Central memory CD8-positive, alpha-beta T cell (primary cell): Measurements from ENCODE around the gene C3orf18.
A peak's percentile ranks its signal among the peaks of the same experiment; 100 is the strongest.

Experiments
- ATAC-seq: fragments of 150-1000 bp; cut with Tn5 transposase; replicated peaks from 2 replicates; pipeline ENCODE4 v1.10.0; 2022; ENCODE audit warnings: mild to moderate bottlenecking, moderate FRiP score, moderate number of reproducible peaks; ENCODE audit not compliant: poor library complexity, severe bottlenecking; ENCODE audit errors: extremely low read depth
- DNase-seq, 2 donors: peaks; one replicate each; pipeline ENCODE4 v3.0.0; 2021; ENCODE audit warnings: low spot score in 2 of 2
- H3K27ac Mint-ChIP-seq: one replicate; pipeline ENCODE4 v1.8.0; 2022; ENCODE audit warnings: low read depth, mild to moderate bottlenecking, moderate library complexity, mixed read lengths
- H3K27me3 Mint-ChIP-seq: one replicate; pipeline ENCODE4 v1.8.0; 2022; ENCODE audit warnings: mixed read lengths
- H3K36me3 Mint-ChIP-seq: one replicate; pipeline ENCODE4 v1.8.0; 2022; ENCODE audit warnings: mild to moderate bottlenecking, moderate library complexity, mixed read lengths; ENCODE audit not compliant: insufficient read depth
- H3K4me1 Mint-ChIP-seq: one replicate; pipeline ENCODE4 v1.8.0; 2022; ENCODE audit warnings: mixed read lengths
- H3K4me3 Mint-ChIP-seq: one replicate; pipeline ENCODE4 v1.8.0; 2022; ENCODE audit warnings: mild to moderate bottlenecking, moderate library complexity, mixed read lengths
- H3K9me3 Mint-ChIP-seq: one replicate; pipeline ENCODE4 v1.8.0; 2022; ENCODE audit warnings: mixed read lengths

Gene C3orf18

GRCh38 chr3:50551054-50551659, 16.4 kb downstream of the C3orf18 start:
- no peaks in the 10 kb centered on the region for H3K27me3 Mint-ChIP-seq
- no peak overlapping the region for H3K27ac Mint-ChIP-seq
- peaks cover 1% of the 10 kb centered on the region for H3K36me3 Mint-ChIP-seq
- peaks cover 12% of the 10 kb centered on the region for H3K4me1 Mint-ChIP-seq
- ATAC-seq = no peak
- no peak for DNase-seq
- no peaks in the 10 kb centered on the region for H3K9me3 Mint-ChIP-seq
- H3K4me3 Mint-ChIP-seq = no peak overlapping the region

GRCh38 chr3:50550079-50550736, 17.3 kb downstream of the C3orf18 start:
- H3K4me3 Mint-ChIP-seq = no peak overlapping the region
- DNase-seq (peak; percentile 44 to 63), ATAC-seq (no peak)
- no peaks in the 10 kb centered on the region for H3K9me3 Mint-ChIP-seq
- no peak overlapping the region for H3K27ac Mint-ChIP-seq
- peaks cover 1% of the 10 kb centered on the region for H3K36me3 Mint-ChIP-seq
- H3K27me3 Mint-ChIP-seq = no peaks in the 10 kb centered on the region
- H3K4me1 Mint-ChIP-seq = peaks cover 12% of the 10 kb centered on the region

- H3K9me3 Mint-ChIP-seq = no peaks in the 10 kb centered on the region
- H3K4me3 Mint-ChIP-seq = no peak overlapping the region
- ATAC-seq (no peak), DNase-seq (no peak)
- peaks cover 15% of the 10 kb centered on the region for H3K4me1 Mint-ChIP-seq
- H3K27me3 Mint-ChIP-seq = no peaks in the 10 kb centered on the region
- no peak overlapping the region for H3K27ac Mint-ChIP-seq
- peaks cover 1% of the 10 kb centered on the region for H3K36me3 Mint-ChIP-seq
Observed at GRCh38 chr3:50549226-50549625, 18.3 kb downstream of the C3orf18 start.

GRCh38 chr3:50545781-50546180, 21.8 kb downstream of the C3orf18 start:
- Mint-ChIP-seq H3K27ac (no peak overlapping the region), H3K9me3 (no peaks in the 10 kb centered on the region), H3K36me3 (peaks cover 5% of the 10 kb centered on the region), H3K4me1 (peaks cover 20% of the 10 kb centered on the region), H3K4me3 (no peak overlapping the region), H3K27me3 (no peaks in the 10 kb centered on the region)
- DNase-seq (no peak), ATAC-seq (no peak)

- ATAC-seq = no peak
- Mint-ChIP-seq H3K27ac (no peak overlapping the region), H3K4me1 (peaks cover 20% of the 10 kb centered on the region), H3K36me3 (peaks cover 5% of the 10 kb centered on the region), H3K4me3 (no peak overlapping the region), H3K9me3 (no peaks in the 10 kb centered on the region), H3K27me3 (peaks cover 17% of the 10 kb centered on the region)
- peak; percentile 32 to 57 for DNase-seq
Observed at GRCh38 chr3:50542177-50543034, 25.1 kb downstream of the C3orf18 start.

GRCh38 chr3:50539356-50540286, 27.9 kb downstream of the C3orf18 start:
- Mint-ChIP-seq H3K36me3 (peaks cover 5% of the 10 kb centered on the region), H3K4me1 (peaks cover 22% of the 10 kb centered on the region), H3K27me3 (peaks cover 45% of the 10 kb centered on the region), H3K4me3 (no peak overlapping the region), H3K27ac (no peak overlapping the region), H3K9me3 (no peaks in the 10 kb centered on the region)
- DNase-seq (no peak), ATAC-seq (no peak)

- Mint-ChIP-seq H3K4me3 (no peak overlapping the region), H3K27me3 (peaks cover 50% of the 10 kb centered on the region), H3K36me3 (peaks cover 5% of the 10 kb centered on the region), H3K9me3 (no peaks in the 10 kb centered on the region), H3K27ac (no peak overlapping the region), H3K4me1 (peaks cover 20% of the 10 kb centered on the region)
- DNase-seq = no peak
- ATAC-seq = no peak
Observed at GRCh38 chr3:50537421-50538129, 30.0 kb downstream of the C3orf18 start.

GRCh38 chr3:50536471-50537180, 30.9 kb downstream of the C3orf18 start:
- peaks cover 11% of the 10 kb centered on the region for H3K4me1 Mint-ChIP-seq
- peaks cover 56% of the 10 kb centered on the region for H3K27me3 Mint-ChIP-seq
- H3K27ac Mint-ChIP-seq = no peak overlapping the region
- ATAC-seq (no peak), DNase-seq (no peak)
- no peaks in the 10 kb centered on the region for H3K9me3 Mint-ChIP-seq
- H3K36me3 Mint-ChIP-seq = peaks cover under 1% of the 10 kb centered on the region
- no peak overlapping the region for H3K4me3 Mint-ChIP-seq

GRCh38 chr3:50534681-50535330, 32.7 kb downstream of the C3orf18 start:
- Mint-ChIP-seq H3K27me3 (peaks cover 63% of the 10 kb centered on the region), H3K9me3 (no peaks in the 10 kb centered on the region), H3K36me3 (no peaks in the 10 kb centered on the region), H3K4me1 (peaks cover 9% of the 10 kb centered on the region), H3K4me3 (no peak overlapping the region), H3K27ac (peak overlapping the region; percentile 48)
- no peak for ATAC-seq
- DNase-seq = no peak

- Mint-ChIP-seq H3K4me3 (no peak overlapping the region), H3K4me1 (peaks cover 9% of the 10 kb centered on the region), H3K9me3 (no peaks in the 10 kb centered on the region), H3K27ac (peak overlapping the region; percentile 48), H3K27me3 (peaks cover 68% of the 10 kb centered on the region), H3K36me3 (no peaks in the 10 kb centered on the region)
- no peak for DNase-seq
- ATAC-seq = no peak
Observed at GRCh38 chr3:50533807-50534461, 33.6 kb downstream of the C3orf18 start.
